Stimulated activated CD4-positive, alpha-beta T cell treated with anti-CD3 and anti-CD28 coated beads, TNF-alpha, amount 100 ng/mL, for 48 hours (primary cell): Measurements from ENCODE around the gene CRADD.
"Not testable (repeated sequence)": the region's sequence is repeated elsewhere in the genome, so short reads cannot be mapped to it uniquely, and the experiment has no call there.

ENCODE experiments used
- DNase-seq, 3 donors: peaks; one replicate each; pipeline ENCODE4 v3.0.0-alpha.2; 2020; ENCODE audit warnings: low read depth in 3 of 3

The CRADD gene

GRCh38 chr12:93757792-93758694 is 80.9 kb downstream of the CRADD start:
- no peak for DNase-seq

GRCh38 chr12:93758801-93759373 is 81.7 kb downstream of the CRADD start:
- no peak for DNase-seq

GRCh38 chr12:93759512-93760081 is 82.4 kb downstream of the CRADD start:
- no peak for DNase-seq

- DNase-seq, result no peak
These were observed 83.2 kb downstream of the CRADD start for GRCh38 chr12:93760275-93760875.

GRCh38 chr12:93762059-93762719 is 85.0 kb downstream of the CRADD start:
- no peak for DNase-seq

GRCh38 chr12:93762912-93763553 is 85.9 kb downstream of the CRADD start:
- no peak for DNase-seq

GRCh38 chr12:93763746-93764147 is 86.6 kb downstream of the CRADD start:
- no peak for DNase-seq

- no peak for DNase-seq
These were observed 89.2 kb downstream of the CRADD start for GRCh38 chr12:93766371-93766770.

- DNase-seq, result no peak
These were observed 89.8 kb downstream of the CRADD start for GRCh38 chr12:93766796-93767523.

- no peak for DNase-seq
These were observed 90.3 kb downstream of the CRADD start for GRCh38 chr12:93767524-93767863.

- DNase-seq, result no peak
These were observed 95.0 kb downstream of the CRADD start for GRCh38 chr12:93772003-93772700.

- DNase-seq, result peak in 2 of 3 donors; percentile 28 to 52
These were observed 96.1 kb downstream of the CRADD start for GRCh38 chr12:93773122-93773871.

- no peak for DNase-seq
These were observed 99.4 kb downstream of the CRADD start for GRCh38 chr12:93776581-93777018.

- DNase-seq, result no peak
These were observed 100.1 kb downstream of the CRADD start for GRCh38 chr12:93777254-93777653.

- no peak for DNase-seq
These were observed 101.1 kb downstream of the CRADD start for GRCh38 chr12:93778306-93778705.

GRCh38 chr12:93778766-93779165 is 101.6 kb downstream of the CRADD start:
- no peak for DNase-seq

GRCh38 chr12:93780101-93780641 is 103.0 kb downstream of the CRADD start:
- no peak for DNase-seq

GRCh38 chr12:93780886-93781285 is 103.7 kb downstream of the CRADD start:
- not testable (repeated sequence) for DNase-seq

GRCh38 chr12:93781961-93782360 is 104.8 kb downstream of the CRADD start:
- DNase-seq, result not testable (repeated sequence)
